A673 (cell line): ENCODE measurements around the gene NMU.

ENCODE experiments used
- CTCF ChIP-seq: fragments of 300-800, 200-600 bp; sonication (generic); conservative IDR thresholded peaks from 2 replicates; pipeline ENCODE4 v1.5.1; 2017; ENCODE audit warnings: low read depth, mild to moderate bottlenecking, antibody characterized with exemption, low read length, moderate library complexity, mixed read lengths
- EZH2 ChIP-seq: fragments of 200-600 bp; sonication (generic); IDR thresholded peaks from 2 replicates; pipeline ENCODE4 v1.6.1; 2017; ENCODE audit warnings: borderline replicate concordance, low read depth, mild to moderate bottlenecking, mixed read lengths, antibody characterized with exemption, low read length; ENCODE audit not compliant: poor library complexity, severe bottlenecking

- TF ChIP-seq CTCF = no peak
- no peak for TF ChIP-seq EZH2
These were observed 10.3 kb downstream of the NMU start for GRCh38 chr4:55625835-55626234.
